Measurements from ENCODE around the gene FZD2. TPM values are rescaled to one million over a fixed set of nuclear protein-coding genes. Genes with fewer than 3 reads are reported as not detected.
"Not testable (repeated sequence)": the region's sequence is repeated elsewhere in the genome, so short reads cannot be mapped to it uniquely, and the experiment has no call there.

The FZD2 gene
- total and polyA plus RNA-seq, 9 of the 15 experiments (the other 6 are each of a cell fraction or from before 2014, with no cell fraction given), result 0.03 to 4.5 (median 1.1) TPM; not detected in 1

DNA sequence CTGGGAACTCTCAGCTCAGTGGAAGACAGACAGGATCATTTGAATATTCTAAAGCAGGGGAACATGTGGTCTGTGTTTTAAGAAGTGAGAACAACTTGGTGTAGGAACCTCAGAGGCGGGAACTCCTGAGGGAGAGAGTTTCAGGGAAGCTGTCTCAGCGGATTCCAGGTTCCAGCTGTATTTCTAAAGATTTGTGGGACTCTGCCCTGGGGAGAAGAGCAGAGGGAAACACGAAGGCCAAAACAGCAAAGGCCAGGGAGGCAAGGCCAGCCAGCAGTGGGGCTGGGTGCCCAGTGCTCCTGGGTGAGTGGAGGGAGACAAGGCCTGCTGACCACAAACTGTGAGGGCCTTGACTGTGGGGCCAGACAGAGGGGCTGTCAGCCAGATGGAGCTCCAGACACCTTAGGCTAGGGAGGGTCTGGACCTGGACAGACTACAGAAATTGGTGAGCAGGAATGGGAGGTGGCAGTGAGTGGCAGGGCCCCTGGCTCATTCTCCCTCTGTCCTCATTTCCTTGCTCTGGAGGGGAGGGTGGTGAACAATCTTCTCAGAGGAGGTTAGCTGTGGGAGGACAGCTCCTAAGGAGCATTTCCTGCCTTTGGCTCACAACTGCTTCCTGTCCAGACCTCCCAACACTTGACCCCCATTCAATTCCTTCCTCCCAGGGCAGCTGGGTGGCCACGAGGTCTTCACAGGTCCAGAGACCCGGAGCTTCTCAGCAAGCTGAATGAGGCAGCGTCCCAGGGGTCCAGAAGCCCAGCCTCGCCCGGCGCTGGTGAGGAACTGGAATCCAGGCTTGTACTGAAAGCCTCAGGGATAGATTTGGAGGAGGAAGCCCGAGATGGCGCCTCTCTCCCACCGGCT is 21.0 kb upstream of the FZD2 start (continued):
- TF ChIP-seq MCM7 (IDR thresholded peaks at IDR 0.05), result no peak
- TF ChIP-seq, protein P1, sequence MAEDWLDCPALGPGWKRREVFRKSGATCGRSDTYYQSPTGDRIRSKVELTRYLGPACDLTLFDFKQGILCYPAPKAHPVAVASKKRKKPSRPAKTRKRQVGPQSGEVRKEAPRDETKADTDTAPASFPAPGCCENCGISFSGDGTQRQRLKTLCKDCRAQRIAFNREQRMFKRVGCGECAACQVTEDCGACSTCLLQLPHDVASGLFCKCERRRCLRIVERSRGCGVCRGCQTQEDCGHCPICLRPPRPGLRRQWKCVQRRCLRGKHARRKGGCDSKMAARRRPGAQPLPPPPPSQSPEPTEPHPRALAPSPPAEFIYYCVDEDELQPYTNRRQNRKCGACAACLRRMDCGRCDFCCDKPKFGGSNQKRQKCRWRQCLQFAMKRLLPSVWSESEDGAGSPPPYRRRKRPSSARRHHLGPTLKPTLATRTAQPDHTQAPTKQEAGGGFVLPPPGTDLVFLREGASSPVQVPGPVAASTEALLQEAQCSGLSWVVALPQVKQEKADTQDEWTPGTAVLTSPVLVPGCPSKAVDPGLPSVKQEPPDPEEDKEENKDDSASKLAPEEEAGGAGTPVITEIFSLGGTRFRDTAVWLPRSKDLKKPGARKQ (CRISPR knock-in tag; IDR thresholded peaks at IDR 0.05), result no peak
- TF ChIP-seq NR2C1 (IDR thresholded peaks at IDR 0.05), result peak; percentile 78
- peak; percentile 70; the same call in 1 of the 2 replicates for TF ChIP-seq NR2C1 (tag; IDR thresholded peaks at IDR 0.05)

DNA sequence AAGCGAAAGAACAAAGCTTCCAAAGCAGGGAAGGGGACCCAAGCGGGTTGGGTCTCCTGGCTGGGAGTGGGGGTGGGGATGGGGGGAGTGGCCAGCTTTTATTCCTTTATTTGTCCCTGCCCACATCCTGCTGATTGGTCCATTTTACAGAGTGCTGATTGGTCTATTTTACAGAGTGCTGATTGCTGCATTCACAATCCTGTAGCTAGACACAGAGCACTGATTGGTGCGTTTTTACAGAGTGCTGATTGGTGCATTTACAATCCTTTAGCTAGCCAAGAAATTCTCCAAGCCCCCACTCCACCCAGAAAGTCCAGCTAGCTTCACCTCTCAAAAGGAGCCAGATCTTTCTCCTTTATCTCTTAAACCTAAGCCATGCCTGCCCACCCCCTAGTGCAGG is 19.4 kb upstream of the FZD2 start:
- peaks cover 7 to 16% of the 10 kb centered on the region in 2 experiments; a peak in 3 of 5 replicates for H3K4me1 ChIP-seq (replicated peaks in 1 of 2; ENCODE audit: control insufficient read depth in 2 of 2, insufficient read depth in 2 of 2, low read length in 2 of 2)
- intact Hi-C loops (cut with micrococcal nuclease), result loop anchor here (10.0 kb wide), 1 partner anchor 237 kb away; no protein-coding TSS in a partner anchor
- H2AFZ ChIP-seq (ENCODE audit: low read depth, low read length); ATAC-seq; H3K9me1 ChIP-seq (ENCODE audit: control insufficient read depth, insufficient read depth, low read length); CTCF ChIA-PET (ENCODE audit: low intra/inter-chr PET ratio); FAIRE-seq; H4K20me1 ChIP-seq (replicated peaks; ENCODE audit: control insufficient read depth, insufficient read depth, low read length); H3K27ac ChIP-seq (ENCODE audit: extremely low read depth, low read depth, low read length); H3K4me3 ChIP-seq; H3K36me3 ChIP-seq (ENCODE audit: control insufficient read depth, insufficient read depth, low read length); DNase-seq (ENCODE audit: extremely low read depth in 1 of 4, low spot score in 3 of 4); H3K27me3 ChIP-seq (ENCODE audit: control insufficient read depth in 2 of 2, insufficient read depth in 2 of 2, low read length in 2 of 2); in situ Hi-C loops (cut with MboI); H3K79me2 ChIP-seq (ENCODE audit: control insufficient read depth, insufficient read depth, low read length); H3K9me3 ChIP-seq (replicated peaks; ENCODE audit: control insufficient read depth, insufficient read depth, low read depth, low read length); BruUV-seq (replicated peaks); H3K9ac ChIP-seq (ENCODE audit: insufficient read depth in 1 of 2, low read depth in 2 of 2, low read length in 2 of 2); H3K4me2 ChIP-seq (ENCODE audit: insufficient read depth, low read length): not testable (repeated sequence)
- POLR2A ChIA-PET, result interaction anchor here (0.6 to 1.6 kb wide), 3 partner anchors 15 to 192 kb away, joined by 3 read pairs; no protein-coding TSS in a partner anchor
- TF ChIP-seq ZNF316 (IDR thresholded peaks at IDR 0.05) (peak; percentile 40; the same call in 1 of the 2 replicates), NFYB (IDR thresholded peaks at IDR 0.05; ENCODE audit: extremely low read depth, insufficient read length) (peak; percentile 79), ASH1L (IDR thresholded peaks at IDR 0.05; ENCODE audit: borderline replicate concordance, low read depth, partially characterized antibody) (peak; percentile 48)
- 70% methylated on average over 3 of the region's 3 CpGs for WGBS (ENCODE audit: insufficient coverage, low coverage, missing lambda C conversion rate)

Data from K562 (cell line).